Measurements from ENCODE around the gene PDZD2.

The PDZD2 gene

DNA sequence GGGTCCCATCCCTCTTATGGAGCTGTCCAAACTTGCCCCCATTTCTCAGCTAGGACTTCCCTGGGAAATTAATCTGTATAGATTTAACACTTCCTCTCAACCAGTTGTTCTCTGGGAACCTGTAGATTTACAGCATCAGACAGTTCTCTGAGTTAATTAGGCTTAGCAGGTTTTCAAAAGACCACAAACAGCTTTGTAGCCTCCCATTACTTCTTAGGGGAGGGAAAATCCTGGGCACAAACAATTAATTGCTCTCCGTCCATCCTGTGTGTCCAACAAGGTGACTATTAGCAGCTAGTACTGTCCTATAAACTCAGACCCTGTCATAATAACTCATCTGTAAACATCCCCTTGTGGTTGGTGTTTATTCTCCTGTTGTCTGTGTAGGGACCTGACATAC, 337.2 kb downstream of the PDZD2 start:
- DNase-seq (ENCODE audit: low read depth in 2 of 2): no peak

DNA sequence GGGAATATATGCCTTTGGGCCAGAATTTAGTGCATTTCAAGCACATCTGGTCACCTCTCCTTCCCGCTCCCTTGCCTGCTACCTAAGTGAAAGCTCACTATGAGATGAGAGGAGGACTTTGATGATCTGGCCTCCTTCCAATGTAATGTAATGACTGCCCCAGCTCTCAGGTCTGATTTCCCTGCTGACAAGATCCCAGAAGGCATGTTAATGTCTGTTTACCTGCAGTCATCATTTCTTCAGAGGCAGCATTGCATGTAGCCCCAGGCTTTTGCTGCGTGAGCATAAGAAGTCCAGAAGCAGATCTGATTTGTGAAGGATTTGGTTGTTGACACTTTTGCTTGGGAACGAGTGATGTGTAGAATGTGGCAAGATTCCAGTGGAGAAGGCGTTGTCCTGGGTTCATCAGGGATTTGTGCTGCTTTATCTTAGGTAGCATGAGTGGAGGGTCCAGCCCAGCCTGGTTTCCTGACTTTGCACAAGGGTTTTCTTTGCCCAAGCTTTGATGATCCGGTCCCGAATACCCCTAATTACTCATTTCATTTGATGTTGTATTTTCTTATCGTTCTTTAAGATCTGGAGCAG, 342.5 kb downstream of the PDZD2 start:
- no peak for DNase-seq (ENCODE audit: low read depth in 2 of 2)

DNA sequence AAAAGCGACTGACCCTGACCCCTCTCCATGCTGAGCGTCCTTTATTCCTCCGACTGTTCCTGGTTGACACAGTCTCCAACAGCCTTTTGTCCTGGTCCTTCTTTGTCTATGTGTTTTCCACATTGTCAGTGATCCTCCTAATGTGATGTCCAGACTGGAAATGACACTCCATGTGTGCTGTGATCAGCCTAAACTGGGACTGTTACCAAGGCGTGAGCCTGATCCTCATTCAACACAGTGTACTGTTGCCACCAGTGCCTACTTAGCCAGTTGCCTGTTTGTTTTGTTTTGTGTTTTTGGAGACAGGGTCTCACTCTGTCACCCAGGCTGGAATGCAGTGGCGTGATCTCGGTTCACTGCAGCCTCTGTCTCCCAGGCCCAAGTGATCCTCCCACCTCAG, 343.1 kb downstream of the PDZD2 start:
- DNase-seq (ENCODE audit: low read depth in 2 of 2): no peak

DNA sequence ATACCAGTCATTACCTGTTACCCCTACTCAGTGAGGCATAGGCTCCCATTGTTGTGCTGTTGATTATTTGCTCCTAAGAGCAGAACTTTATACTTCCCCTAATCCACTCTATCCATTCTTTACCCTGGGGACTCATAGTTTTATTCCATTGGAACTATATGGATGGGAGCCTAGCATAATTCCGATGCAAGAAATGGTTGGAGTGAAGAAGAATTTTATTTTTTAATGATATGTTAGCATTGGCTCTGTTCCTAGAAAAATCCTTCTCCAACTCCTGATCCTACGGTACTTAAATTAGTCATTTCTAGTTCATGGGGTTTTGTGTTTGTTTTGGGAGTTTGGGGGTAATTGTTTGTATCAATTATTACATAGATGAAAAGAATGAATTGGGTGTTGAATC, 343.7 kb downstream of the PDZD2 start:
- no peak for DNase-seq (ENCODE audit: low read depth in 2 of 2)

DNA sequence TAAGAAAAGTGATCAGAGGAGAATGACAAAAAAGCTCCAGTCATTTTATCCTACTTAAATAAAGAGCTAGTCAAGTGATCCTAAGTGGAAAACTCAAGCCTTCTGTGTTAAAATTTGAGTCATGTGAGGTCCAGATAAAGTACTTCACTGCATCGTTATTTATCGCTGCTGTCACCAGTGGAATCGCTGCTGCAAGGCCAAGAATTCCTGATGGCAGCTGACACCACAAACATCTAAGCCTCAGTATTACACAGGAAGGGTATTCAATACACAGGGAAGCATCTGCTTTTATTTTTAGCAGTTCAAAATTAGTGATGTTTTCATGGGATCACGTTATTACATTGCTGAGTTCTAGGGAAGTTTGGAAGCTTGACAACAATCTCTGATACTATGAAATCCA, 344.9 kb downstream of the PDZD2 start:
- DNase-seq (ENCODE audit: low read depth in 2 of 2): no peak

DNA sequence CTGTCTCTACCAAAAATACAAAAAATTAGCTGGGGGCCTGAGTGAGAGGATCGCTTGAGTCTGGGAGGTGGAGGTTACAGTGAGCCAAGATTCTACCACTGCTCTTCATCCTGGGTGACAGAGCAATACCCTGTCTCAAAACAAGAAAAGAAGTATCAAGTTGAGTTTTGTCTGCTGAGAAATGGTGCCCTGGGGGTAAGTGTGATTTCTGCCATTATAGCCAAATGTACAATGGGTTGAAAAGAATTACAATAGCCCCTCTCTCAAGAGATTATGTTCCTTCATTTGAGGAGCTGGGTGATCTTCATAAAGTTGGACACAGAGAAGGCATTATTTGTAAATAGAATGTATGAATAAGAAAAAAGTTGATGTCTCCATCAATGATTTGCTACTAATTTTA, 345.8 kb downstream of the PDZD2 start:
- no peak for DNase-seq (ENCODE audit: low read depth in 2 of 2)

DNA sequence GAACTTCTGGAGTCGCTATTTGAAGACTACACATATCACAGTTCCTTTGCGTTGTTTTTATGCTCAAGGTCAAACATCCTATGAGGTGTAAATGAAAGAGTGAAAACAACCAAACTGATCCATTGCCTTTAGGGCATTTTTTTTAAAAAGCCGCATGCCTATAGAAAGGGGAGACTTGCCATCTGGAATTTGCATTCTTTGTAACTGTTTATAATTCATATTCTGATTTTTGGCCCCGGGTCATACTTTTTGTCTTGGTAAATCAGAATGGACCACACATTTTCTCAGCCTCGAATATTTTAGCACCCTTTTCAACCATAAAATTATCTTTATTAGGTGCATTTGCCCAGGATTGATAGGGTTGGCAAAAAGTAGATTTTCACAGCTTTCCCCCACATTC, 347.2 kb downstream of the PDZD2 start:
- no peak for DNase-seq (ENCODE audit: low read depth in 2 of 2)

DNA sequence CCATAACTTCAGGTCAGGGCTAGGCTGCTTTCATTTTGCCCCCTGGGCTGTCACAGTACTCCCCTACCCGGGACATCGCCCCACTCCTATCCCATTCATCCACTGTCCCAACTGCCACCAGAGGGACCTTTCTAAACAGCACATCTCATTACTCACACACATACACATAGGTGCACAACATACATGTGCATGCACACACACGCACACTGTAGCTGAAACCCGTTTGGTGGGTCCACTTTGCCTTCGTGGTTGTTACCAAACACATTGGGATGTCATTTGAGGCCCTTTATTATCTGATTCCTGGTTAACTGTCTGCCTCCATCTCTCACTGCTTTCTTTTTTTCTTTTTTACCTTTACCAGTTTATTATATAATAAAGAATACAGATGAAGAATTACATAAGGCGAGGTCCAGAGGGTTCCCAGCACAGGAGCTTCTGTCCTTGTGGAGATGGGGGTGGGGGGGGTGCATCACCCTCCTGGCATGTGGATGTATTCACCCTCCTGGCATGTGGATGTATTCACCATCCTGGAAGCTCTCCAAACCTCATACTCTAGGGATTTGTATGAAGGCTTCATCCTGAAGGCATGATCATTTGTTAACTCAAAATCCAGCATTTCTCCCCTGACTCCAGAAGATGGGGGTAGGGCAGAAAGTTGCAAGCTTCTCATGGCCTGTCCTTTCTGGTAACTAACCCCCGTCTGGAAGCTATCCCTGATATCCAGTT, 349.2 kb downstream of the PDZD2 start:
- DNase-seq (ENCODE audit: low read depth in 2 of 2): no peak

DNA sequence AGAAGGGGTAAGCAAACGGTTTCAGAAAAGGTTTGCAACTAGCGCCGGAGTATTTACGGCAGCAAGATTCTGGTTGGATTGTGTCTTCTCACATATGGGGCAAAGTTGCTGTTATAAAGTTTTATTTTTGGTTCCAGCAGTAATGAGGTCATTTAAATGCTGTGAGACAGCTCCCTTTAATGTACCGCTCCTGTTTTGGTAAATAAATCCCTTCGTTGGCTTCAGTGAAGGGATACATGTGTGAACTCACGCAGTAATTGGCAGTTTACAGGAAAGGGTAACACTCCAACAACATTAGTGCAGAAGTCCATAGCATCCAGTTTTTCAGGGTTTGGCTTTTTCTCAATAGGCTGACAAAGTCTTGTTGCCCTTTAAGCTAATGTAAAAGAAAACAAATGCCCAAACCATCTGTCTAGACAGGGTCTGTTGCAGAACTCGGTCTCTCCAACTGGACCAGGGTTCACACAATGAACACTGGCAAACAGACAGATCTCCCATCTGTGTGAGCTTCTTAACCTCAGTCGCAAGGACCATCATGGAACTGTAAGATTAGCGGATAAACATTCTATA, 351.2 kb downstream of the PDZD2 start:
- DNase-seq (ENCODE audit: low read depth in 2 of 2): no peak

DNA sequence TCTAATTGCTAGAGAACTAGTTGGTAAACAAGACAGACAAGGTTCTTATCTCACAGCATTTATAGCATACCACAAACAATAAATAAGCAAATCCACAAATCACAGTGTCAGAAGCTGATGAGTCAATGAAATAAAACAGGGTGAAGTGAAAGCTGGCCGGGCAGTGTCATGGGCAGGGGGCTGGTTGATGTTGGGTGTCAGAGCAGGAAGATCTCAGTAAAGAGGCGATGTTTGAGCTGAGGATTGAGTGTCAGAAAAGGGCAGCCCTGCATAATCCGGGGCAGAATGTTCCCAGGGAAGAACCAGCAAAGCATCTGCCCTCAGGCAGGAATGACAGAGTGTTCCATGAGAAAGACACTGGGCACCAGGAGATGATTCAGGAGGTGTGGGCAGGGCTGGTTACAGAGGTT, 351.8 kb downstream of the PDZD2 start:
- no peak for DNase-seq (ENCODE audit: low read depth in 2 of 2)

DNA sequence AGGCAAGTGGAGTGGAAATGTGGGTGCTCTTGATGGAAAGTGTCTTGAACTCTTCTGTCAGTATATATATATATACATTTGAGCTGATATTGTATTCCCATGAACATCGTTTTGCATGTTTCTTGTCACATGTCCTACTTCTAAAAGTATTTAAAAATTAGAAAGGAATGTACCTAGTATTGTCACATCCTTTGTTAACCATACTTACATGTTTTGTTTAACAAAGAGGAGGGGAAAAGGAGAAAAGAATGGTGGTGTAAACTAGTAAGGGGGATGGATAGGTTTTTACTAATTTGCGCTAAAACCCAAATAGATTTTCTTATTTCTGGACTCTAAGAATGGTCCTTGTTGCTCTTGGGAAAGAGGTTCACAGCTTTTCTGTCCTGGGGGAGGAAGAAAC, 353.4 kb downstream of the PDZD2 start:
- no peak for DNase-seq (ENCODE audit: low read depth in 2 of 2)

DNA sequence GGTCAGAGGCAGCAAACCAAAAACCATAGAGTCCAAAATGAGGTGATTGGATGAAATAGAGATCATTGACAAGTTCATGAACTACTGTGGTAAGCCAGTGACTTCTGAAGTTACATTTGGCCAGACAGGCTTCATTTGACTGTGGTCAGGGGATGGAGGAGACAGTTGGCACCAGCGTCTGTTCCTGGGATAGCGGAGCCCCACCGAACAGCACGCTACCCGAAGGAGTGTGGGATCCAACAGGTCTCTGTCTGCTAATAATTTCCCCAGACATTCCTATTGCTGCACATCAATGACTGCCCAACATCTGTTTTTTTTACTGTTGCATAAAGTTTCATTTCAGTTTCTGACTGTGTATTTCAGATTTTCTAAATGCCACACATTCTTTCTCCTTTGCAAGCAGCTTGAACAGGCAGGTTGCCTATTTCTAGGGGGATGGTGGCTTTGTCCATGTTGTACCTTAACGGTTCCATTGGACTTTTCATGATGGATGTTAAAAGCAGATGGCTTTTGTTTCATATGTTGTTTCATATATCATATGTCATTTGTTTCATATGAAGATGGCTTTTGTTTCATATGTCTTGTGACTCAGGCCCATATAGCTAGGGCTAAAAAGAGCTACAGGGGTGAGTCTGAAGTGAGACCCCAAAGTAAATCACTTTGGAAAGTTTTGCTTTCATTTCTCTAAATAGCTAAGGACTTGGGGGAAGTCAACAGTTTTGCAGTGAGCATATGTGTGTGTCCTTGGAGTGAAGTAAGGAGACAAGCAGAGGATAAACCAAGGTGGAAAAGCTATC, 354.4 kb downstream of the PDZD2 start:
- DNase-seq (ENCODE audit: low read depth in 2 of 2): no peak

DNA sequence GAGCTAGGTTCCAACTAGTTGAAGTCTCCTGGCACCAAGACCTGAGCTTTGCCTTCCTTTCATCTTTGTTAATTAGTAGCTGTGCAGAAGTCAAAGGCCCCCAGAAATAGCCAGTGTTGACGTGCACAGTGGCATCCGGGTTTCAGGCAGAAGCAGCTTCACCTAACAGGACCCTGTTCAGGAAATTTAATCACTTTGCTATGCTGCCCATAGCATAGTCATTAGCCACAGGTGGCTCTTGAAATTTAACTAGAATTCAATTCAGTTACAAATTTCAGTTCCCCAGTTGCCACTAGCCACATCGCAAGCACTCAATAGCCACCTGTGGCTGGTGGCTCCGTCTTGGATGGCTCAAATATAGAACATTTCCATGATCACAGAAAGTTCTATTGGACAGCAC, 356.1 kb downstream of the PDZD2 start:
- DNase-seq (ENCODE audit: low read depth in 2 of 2): no peak

DNA sequence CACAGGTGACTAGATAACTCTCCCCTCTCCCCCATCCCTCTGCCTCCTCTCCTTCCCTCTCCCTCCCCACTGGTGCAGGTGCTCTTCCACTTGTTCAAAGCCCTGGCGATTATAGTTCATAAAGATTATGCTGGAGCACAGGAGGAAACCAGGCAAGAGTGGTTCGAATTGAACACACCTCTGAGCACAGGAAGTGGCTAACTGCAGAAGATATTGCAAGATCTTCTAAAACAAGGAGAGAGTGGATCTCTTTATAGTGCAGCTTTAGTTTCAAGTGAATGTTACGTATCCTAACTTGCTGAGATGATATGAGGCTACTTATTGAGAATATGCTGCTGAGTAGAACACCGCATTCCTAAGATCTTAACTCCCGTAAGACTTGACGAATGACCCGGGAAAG, 356.8 kb downstream of the PDZD2 start:
- DNase-seq (ENCODE audit: low read depth in 2 of 2): no peak

DNA sequence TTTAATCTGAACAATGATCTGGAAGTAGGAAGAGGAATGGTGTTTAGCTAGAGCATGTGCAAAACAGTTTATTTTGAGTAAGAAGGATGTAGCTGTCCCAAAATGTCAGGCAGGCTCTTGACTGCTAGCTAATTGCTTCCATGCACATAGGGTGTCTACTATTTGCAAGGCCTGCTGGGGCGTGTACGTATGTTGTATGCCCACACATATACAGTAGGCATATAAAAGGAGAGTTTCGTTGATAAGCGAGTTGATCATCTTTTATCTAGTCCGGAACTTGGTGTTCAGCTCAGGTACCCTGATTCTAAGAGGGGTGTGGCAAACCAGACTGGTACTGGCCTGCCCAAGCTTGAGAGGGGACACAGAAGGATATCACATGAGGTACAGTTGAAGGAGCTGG, 358.0 kb downstream of the PDZD2 start:
- no peak for DNase-seq (ENCODE audit: low read depth in 2 of 2)

DNA sequence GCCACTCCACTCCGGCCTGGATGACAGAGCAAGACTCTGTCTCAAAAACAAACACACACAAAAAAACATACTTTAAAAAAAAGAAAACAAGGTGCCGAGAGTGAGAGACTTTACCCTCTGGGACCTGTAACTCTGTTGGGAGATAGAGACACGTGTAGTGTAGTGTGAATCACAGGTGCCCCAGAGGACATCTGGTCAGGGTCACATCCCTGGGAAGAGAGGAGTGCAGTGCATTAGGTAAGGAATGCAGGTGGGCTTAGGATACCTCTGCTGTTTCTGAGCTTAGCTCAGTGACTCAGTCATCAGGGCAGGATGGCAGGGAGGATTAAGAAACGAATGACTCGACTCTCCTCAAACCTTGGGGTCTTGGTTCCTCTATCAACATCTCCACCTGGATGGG, 360.5 kb downstream of the PDZD2 start:
- no peak for DNase-seq (ENCODE audit: low read depth in 2 of 2)

DNA sequence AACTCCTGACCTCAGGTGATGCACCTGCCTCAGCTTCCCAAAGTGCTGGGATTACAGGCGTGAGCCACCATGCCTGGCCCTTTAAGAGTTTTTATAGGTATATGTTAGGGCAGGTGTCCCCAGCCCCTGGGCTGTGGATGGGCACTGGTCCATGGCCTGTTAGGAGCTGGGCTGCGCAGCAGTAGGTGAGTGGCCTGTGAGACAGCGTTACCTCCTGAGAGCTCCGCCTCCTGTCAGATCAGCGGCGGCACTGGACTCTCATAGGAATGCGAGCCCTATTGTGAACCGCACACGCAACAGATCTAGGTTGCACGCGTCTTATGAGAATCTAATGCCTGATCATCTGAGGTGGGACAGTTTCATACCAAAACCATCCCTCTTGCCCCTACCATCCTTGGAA, 361.8 kb downstream of the PDZD2 start:
- DNase-seq (ENCODE audit: low read depth in 2 of 2): no peak

DNA sequence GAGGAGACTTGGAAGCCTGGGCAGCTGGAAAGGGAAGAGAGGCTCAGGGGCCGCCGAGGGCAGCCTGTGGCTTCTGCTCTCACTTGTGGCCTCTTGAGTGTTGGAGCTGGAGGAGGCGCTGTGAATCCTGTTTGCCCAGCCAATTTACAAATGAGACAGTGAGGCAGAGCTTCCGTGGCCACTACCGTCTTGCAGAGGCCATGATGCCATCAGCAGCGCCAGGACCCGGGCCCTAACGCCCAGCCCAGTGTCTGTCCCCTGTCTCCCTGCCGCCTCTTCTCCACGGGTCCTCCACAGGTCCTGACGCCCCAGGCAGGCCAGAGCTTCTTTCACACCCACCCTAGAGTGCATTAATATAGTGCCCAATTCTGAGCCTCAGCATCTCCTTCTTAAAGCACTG, 362.4 kb downstream of the PDZD2 start:
- DNase-seq (ENCODE audit: low read depth in 2 of 2): no peak

DNA sequence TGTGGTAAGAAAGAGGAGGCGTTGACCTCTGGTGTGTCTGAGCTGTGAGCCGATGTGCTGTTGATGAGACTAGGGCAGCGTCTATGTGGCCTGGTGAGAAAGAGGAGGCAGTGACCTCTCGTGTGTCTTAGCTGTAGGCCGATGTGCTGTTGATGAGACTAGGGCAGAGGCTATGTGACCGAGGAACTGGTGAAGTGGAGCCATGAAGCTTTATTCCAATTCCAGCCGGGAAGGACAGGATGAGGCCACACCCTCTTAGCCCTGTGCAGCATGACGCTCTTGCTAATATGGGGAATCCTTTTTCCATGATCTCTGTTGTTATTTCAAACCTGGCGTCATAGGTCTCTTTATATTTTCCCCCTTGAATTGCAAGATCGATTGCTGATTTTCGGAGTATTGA, 362.8 kb downstream of the PDZD2 start:
- no peak for DNase-seq (ENCODE audit: low read depth in 2 of 2)

DNA sequence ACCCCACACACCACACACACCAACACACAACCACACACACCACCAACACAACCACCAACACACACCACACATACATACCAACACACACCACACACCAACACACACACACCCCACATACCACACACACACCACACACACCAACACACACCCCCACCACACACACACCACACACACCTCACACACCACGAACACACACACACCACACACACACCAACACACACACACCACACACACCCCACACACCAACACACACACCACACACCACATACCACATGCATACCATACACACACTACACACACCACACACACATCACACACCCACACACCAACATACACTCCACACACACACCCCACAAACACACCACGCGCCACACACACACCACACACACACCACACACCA, 363.8 kb downstream of the PDZD2 start:
- no peak for DNase-seq (ENCODE audit: low read depth in 2 of 2)

DNA sequence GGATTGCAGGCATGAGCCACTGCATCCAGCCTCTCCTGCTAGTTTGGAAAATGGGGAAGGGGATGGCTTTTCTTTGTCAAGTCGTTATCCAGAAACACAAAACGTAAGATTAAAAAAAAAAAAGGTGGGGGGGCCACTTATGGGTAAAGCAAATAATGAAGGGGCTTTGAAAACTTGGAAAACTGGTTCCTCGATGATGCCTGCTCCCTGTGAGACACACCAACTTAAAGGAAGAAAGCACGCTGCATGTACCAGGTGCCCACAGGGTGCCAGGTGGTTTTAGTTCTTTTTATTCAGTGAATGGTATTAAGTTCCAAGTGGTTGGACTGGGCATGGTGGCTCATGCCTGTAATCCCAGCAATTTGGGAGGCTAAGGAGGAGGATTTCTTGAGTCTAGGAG, 365.1 kb downstream of the PDZD2 start:
- DNase-seq (ENCODE audit: low read depth in 2 of 2): no peak

DNA sequence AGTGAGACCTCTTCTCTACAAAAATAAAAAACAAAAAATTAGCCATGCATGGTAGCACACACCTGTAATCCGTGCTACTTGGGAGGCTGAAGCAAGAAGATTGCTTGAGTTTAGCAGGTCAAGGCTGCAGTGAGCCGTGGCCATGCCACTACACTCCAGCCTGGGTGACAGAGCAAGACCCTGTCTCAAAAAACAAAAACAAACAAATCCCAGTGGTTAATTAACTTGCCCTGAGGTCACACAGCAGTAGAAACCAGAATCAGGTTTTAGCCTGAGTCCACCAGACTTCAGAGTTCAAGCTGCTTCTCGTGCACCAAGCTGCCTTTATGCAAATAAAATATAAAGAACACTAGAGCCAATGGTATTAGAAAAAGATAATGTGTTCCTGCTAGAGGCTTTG, 365.5 kb downstream of the PDZD2 start:
- no peak for DNase-seq (ENCODE audit: low read depth in 2 of 2)

DNA sequence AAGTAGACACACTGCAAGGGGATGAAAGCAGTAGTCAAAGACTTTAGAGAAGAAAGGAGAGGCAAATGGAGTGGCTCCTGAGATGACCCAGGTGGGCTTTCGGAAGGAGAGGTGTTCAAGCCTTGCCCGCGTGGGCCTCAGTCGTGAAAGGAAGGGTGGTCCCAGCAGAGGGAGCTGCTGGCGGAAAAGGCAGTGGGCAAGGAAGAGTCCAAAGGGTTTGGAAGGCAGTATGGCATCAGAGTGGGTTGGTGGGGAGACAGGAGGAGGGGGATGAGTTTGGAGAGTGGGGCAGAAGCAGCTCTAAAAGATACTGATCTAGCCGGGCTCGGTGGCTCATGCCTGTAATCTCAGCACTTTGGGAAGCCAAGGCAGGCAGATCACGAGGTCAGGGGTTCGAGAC, 369.8 kb downstream of the PDZD2 start:
- no peak for DNase-seq (ENCODE audit: low read depth in 2 of 2)
